HFF-Myc (cell line): Measurements from ENCODE around the gene CEP164.

Experiments used
- DNase-seq: peaks from one replicate; pipeline ENCODE4 v3.0.0-alpha.2; 2011; ENCODE audit warnings: low read depth; ENCODE audit errors: extremely low read depth
- H3K4me3 ChIP-seq: replicated peaks from 2 replicates; pipeline ENCODE4 v1.5.1; 2011; ENCODE audit warnings: low read depth, mild to moderate bottlenecking, control low read depth, low read length
- TF ChIP-seq, protein P1 (sequence below): IDR thresholded peaks from 2 replicates; pipeline ENCODE4 v1.5.1; 2012; ENCODE audit warnings: mild to moderate bottlenecking, low read depth, low read length, control low read depth; ENCODE audit errors: missing control alignments

The CEP164 gene

DNA sequence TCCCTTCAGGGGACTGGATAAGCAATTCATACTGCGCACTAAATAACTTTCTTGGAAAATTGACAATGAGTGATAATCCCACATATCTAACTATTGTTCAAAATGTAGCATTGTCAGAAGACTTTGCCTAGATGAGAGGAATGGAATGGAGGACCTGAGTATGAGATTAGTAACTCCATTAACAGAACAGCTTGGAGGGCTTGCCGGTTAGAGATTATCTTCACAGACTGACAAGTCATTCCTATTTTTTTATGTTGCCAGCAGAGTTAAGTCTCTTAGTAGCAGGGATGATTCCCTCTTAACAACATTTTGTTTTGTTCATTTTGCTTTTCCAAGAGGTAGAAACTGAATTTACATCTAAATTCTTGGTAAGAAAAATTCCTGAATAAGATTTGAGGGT is 43.6 kb upstream of the CEP164 start:
- no peak for DNase-seq
- H3K4me3 ChIP-seq = no peak overlapping the region
- TF ChIP-seq, protein P1, sequence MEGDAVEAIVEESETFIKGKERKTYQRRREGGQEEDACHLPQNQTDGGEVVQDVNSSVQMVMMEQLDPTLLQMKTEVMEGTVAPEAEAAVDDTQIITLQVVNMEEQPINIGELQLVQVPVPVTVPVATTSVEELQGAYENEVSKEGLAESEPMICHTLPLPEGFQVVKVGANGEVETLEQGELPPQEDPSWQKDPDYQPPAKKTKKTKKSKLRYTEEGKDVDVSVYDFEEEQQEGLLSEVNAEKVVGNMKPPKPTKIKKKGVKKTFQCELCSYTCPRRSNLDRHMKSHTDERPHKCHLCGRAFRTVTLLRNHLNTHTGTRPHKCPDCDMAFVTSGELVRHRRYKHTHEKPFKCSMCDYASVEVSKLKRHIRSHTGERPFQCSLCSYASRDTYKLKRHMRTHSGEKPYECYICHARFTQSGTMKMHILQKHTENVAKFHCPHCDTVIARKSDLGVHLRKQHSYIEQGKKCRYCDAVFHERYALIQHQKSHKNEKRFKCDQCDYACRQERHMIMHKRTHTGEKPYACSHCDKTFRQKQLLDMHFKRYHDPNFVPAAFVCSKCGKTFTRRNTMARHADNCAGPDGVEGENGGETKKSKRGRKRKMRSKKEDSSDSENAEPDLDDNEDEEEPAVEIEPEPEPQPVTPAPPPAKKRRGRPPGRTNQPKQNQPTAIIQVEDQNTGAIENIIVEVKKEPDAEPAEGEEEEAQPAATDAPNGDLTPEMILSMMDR = no peak

DNA sequence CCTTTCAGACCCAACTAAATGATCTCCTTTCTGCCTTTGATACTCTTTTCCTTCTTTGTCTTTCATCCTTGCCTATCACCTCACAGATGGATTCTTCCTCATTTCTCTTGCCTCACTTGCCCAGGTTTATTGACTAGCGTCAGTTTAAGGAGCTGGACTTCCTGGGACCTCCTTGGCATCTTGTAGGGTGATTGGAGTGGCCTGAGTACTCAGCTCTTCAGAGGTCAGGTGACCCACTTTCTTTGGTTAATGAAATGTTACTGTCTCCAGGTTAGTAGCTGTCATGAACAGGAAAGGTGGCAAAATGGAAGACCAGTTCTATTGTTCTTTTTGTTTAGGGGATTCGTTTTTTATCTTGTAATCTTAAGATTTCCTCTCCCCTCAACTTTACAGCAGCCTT is 41.1 kb upstream of the CEP164 start:
- H3K4me3 ChIP-seq = no peak overlapping the region
- TF ChIP-seq, protein P1 = no peak
- no peak for DNase-seq

DNA sequence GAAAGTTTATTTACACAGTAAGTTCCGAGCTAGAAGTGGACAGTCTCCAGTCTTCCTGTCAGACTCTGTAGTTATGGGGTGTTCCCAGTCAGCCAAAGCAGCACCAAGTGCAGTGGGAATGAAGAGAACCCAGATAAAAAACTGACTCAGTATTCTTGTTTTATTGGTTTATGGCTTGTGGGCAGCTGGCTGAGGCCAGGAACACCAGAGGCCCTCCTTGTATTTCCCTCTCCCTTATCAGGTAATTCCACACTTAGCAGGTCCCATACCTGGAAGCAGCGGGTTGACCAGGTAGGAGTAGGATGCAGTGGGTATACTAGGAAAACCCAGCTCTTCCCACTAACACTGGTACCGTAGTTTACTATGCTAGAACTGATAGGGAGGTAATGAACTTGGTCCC is 40.0 kb upstream of the CEP164 start:
- no peak for DNase-seq
- TF ChIP-seq, protein P1 = no peak
- H3K4me3 ChIP-seq = no peak overlapping the region

DNA sequence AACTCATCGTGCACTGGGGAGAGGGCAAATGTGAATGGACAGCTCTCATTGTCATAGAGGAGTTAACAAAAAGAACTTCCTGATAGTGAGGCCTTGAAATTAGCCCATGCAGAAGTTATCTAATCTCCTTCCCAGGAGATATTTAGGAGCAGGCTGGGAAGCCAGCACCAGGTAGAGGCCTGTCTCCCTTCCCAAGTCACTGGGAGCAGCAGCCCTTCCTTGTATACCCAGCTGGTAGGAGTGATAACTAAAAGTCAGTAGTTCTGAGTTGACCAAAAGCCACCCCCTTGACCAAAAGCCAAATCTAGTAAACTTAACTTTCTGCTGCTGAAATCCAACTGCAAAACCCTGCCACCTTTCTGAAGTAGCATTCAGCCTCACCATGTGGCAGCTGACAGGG is 37.9 kb upstream of the CEP164 start:
- DNase-seq = no peak
- H3K4me3 ChIP-seq = no peak overlapping the region
- TF ChIP-seq, protein P1 = no peak

DNA sequence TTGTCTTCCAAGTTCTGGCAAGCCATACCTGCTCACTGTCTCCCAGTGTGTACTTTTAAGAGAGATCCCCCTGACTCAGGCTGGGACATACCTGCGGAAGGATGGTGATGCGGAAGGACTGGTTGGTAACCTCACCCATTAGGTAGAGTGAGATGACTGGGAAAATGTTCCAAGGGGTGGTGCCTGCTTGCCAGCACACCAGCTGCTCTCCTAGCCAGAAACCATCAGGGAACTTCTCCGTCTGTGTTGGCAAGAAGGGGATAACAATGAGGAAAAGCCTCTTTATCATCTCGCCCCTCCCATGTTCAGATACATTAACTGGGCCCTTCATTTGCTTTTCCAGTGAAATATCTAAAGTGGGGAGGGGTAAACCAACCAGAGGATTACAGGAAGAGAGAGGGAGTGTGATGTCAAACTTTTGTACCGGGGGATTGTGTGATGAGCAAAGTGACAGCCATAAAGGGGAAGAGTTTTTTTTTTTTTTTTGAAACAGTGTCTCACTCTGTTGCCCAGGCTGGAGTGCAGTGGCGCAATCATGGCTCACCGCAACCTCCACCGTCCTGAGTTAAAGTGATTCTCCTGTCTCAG is 36.8 kb upstream of the CEP164 start, which contains the start of gene BACE1-AS:
TSS of gene BACE1-AS (plus strand) at position 538 of the 588 bp plus-strand sequence.
- TF ChIP-seq, protein P1 = no peak
- DNase-seq = no peak

DNA sequence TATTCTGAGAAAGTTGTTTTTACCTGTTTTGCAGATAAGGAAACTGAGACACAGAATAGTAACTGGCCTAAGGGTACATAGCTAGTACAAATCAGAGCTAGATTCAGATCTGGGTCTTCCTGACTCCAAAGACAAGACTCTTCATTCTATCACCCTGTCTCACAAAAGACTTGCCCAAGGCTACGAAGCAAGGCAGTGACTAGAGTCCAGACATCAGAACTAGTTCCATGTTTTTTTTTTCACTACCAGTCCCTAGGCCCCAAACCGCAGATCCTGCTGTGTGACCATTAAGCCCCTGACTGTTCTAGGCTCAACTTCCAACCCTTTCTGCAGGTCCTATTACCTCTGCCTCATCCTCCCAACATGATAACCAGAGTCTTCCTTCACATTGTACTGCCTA is 35.0 kb upstream of the CEP164 start:
- TF ChIP-seq, protein P1 = no peak
- no peak overlapping the region for H3K4me3 ChIP-seq
- no peak for DNase-seq

More for the DNA sequence above, 36.8 kb upstream of the CEP164 start, which contains the start of gene BACE1-AS:
- no peak within 1 kb of the TSS for H3K4me3 ChIP-seq
